Activated T-cell treated with anti-CD3 and anti-CD28 coated beads for 4 hours (primary cell): Measurements from ENCODE around the gene TIMM29.
A peak's percentile ranks its signal among the peaks of the same experiment; 100 is the strongest.
"Not testable (repeated sequence)": the region's sequence is repeated elsewhere in the genome, so short reads cannot be mapped to it uniquely, and the experiment has no call there.

Source experiments
- DNase-seq: peaks from one replicate; pipeline ENCODE4 v3.0.0-alpha.2; 2020

Gene TIMM29

DNA sequence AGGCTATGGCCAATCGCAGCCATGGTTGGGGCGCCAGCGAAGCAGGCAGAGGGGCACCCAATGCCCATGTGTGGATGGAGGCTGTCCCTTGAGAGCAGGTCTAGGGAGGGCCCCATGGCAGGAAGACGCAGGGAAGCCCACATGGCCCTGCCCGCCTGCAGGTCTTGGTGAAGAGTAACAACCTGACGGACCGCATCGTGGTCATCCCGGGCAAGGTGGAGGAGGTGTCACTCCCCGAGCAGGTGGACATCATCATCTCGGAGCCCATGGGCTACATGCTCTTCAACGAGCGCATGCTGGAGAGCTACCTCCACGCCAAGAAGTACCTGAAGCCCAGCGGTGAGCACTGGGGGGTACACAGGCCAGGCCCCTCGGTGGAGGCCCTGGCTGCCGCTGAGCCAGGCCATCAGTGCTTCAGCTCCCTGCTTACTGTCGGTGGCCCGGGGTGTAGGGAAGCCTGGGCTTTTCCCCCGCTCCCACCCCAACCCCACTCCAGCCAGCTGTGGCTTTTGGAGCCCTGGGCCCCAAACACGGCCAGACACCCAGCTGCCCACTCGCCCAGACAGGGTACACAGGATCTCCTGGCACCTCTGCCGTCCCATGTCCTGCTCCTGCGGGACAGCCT is 14.8 kb upstream of the TIMM29 start:
- DNase-seq: no peak

DNA sequence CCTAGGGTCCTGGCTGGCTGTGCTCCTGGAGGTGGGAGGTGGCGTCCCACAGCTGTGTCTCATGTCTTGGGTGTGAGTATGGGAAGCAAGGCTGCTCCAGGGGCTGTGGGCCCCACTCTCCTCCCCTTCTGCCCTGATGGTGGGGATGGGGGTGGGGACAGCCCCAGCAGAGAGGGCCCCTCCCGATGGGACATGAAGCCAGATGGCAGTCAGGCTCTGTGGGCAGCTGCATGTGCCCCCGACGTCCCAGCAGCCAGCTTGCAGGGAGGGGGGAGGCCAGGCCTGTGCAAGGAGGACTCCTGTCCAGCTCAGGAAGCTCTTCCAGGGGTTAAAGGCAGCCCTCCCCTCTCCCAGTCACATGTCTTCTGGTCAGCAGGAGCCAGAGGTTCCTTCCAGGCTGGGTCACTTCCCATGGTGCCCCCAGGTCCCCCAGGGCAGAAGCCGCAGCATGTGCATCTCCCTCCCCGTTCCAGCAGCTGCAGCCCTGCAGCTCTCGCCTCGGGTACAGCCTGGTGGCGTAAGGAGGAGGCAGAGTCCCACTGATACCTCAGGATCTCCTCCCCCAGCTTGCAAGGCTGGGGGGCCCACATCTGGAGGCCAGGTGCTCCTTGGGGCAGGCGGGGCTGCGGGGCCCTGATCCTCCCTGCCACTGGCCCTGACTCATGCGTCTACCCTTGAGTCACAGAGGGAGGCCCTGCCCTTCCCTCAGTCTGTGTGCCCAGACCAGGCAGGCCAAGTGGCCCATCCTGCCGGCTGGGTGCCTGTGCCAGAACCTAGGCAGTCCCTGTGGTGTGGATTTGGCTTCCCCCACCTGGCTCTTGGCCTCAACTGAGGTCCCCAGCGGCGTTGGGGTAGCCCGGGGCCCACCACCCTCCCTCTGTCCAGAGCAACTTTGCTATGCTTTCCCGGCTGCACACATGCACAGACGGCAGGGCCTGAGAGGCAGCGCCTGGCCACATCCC is 13.2 kb upstream of the TIMM29 start:
- DNase-seq: no peak

DNA sequence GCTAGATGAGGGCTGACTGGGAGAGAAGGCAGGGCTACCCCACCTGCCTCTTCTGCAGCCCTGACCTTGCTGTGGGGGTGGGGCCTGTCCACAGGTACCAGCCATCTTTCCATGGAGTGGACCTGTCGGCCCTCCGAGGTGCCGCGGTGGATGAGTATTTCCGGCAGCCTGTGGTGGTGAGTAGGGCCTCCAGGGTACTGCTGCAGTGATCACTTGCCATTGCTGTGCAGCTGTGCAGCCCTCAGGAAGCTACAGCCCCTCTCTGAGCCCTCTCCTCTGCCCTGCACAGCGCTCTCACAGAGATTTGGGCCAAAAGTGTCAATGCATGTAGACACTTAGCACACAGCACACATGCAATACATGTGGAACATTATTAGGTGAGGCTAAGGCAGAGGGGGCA is 12.0 kb upstream of the TIMM29 start:
- DNase-seq: no peak

GRCh38 chr19:10918359-10918758 is 10.3 kb upstream of the TIMM29 start:
- no peak for DNase-seq

GRCh38 chr19:10919352-10920287 is 9.0 kb upstream of the TIMM29 start:
- DNase-seq: no peak

DNA sequence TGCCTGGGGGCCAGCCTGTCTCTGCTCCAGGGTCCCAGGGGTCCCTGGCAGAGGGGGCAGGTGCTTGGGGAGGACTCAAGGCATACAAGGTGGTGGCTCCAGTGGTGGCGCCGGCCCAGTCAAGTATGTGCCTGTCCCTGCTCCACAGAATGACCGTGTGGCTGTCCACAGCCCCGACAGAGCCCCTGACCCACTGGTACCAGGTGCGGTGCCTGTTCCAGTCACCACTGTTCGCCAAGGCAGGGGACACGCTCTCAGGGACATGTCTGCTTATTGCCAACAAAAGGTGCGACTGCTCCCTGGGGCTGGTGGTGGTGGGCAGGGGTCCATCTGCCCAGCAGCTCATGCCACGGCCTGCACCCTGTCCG is 8.3 kb upstream of the TIMM29 start:
- DNase-seq: no peak

GRCh38 chr19:10920781-10921180 is 7.8 kb upstream of the TIMM29 start:
- DNase-seq: no peak

GRCh38 chr19:10921199-10921909 is 7.3 kb upstream of the TIMM29 start:
- no peak for DNase-seq

- DNase-seq: no peak
These were observed 6.5 kb upstream of the TIMM29 start for GRCh38 chr19:10921910-10922637.

GRCh38 chr19:10922638-10923014 is 6.0 kb upstream of the TIMM29 start:
- no peak for DNase-seq

DNA sequence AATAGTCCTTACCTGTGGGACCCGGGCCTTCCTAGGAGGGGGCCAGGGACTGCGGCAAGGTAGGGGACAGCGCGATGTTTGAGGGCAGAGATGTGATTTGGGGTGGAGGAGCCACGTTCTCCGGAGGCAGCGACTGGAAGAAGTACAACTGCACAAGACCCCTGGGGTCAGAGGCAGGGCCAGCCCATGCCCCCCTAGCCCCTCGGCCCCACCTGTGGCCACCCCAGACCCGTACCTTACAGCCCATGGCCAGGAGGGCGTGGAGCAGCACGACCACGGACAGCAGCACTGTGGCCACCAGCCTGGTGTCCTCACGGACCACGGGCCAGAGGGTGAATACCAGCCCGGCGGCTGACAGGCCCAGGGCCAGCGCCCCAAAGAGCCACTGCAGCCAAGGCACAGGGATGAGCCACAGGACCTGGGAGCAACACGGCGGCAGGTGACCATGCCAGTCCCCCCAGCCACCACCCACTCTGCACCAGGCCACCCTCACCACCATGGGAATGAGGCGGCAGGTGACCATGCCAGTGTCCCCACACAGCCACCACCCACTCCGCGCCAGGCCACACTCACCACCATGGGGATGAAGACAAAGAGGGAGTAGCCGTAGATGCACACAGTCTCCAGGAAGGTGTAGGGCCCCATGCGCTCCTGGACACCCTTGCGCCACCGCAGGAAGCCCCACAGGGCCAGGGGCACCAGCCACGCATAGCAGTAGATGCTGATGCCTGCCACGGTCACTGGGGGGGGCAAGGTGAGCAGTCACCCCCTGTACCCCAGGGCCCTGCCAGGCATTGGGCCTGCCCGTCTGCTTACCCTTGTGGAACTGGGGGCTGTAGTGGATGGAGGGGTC is 5.1 kb upstream of the TIMM29 start:
- no peak for DNase-seq

GRCh38 chr19:10924597-10924996 is 4.0 kb upstream of the TIMM29 start:
- no peak for DNase-seq

- peak; percentile 9 for DNase-seq
These were observed 665 bp upstream of the TIMM29 start for GRCh38 chr19:10927730-10928562.

DNA sequence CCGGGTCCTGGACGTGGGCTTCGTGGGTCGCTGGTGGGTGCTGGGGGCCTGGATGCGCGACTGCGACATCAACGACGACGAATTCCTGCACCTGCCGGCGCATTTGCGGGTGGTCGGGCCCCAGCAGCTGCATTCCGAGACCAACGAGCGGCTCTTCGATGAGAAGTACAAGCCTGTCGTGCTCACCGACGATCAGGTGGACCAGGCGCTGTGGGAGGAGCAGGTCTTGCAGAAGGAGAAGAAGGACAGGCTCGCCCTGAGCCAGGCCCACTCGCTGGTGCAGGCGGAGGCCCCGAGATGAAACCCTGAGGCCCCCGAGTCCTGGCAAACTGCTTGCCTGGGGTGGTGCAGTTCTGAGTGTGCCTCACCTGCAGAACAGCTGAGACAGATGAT is 787 bp downstream of the TIMM29 start:
- DNase-seq: no peak

DNA sequence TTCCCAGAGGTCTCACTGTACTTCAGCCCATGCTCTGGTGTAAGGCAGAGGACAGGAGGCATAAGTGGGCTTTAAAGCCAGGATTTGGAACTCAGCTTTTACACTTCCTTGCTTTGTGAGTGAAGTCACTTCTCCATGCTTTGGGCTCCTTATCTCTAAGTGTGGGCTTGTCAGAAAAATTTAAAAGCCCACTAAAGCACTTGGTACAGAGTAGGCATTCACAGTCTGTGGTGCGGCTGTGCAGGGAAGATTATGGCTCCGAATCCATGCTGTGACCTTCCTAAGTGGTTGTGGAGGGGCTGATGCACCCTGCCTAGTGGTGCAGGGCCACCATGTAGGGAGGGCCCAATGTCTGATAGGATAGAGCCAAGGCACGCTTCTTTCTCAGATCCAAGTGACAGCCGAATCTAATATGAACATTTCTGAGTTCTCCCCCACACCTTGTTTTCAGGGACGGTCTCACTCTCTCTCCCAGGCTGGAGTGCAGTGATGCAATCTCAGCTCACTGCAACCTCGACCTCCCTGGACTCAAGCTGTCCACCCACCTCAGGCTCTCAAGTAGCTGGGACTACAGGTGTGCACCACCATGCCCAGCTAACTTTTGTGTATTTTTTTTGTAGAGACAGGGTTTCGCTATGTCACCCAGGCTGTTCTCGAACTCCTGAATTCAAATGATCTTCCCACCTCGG is 6.9 kb downstream of the TIMM29 start:
- DNase-seq: no peak

GRCh38 chr19:10936661-10937084 is 8.1 kb downstream of the TIMM29 start:
- peak; percentile 18 for DNase-seq

DNA sequence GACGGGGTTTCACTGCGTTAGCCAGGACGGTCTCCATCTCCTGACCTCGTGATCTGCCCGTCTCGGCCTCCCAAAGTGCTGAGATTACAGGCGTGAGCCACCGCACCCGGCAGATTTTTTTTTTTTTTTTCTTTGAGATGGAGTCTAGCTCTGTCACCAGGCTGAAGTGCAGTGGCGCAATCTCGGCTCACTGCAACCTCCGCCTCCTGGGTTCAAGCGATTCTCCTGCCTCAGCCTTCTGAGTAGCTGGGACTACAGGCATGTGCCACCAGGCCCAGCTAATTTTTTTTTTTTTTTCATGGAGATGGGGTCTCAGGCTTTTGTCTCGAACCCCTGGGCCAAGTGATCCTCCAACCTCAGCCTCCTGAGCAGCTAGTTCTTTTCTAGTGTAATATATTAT is 13.0 kb downstream of the TIMM29 start:
- DNase-seq: not testable (repeated sequence)

- DNase-seq: not testable (repeated sequence)
These were observed 14.8 kb downstream of the TIMM29 start for GRCh38 chr19:10943412-10943811.

GRCh38 chr19:10945264-10945663 is 16.7 kb downstream of the TIMM29 start:
- DNase-seq: no peak
